ENCODE data around the gene L3MBTL2. TPM values are rescaled to one million over a fixed set of nuclear protein-coding genes. Genes with fewer than 3 reads are reported as not detected.

The L3MBTL2 gene
- total RNA-seq, 2 experiments from 2014 or later, result 23.3 to 33.4 TPM

DNA sequence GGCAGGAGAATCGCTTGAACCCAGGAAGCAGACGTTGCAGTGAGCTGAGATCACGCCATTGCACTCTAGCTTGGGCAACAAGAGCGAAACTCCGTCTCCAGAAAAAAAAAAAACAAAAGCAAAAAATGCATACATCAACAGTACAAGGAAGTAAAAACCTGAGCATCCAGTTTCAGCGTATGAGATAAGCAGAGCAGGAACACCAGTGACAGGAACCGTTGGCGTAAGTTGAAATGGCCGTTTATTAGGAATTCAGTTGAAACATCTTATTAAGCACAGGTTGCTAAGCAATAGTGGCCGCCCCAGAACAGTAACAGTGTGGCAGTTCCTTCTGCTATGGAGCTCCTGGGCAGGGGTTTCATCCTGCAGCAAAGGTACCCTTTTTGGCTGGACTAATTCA lies 4.0 kb upstream of the L3MBTL2 start:
- Histone ChIP-seq H3K4me1 (ENCODE audit: insufficient read depth, low read length, poor library complexity, severe bottlenecking) (peaks cover 18% of the 10 kb centered on the region), H3K4me2 (ENCODE audit: low read length) (no peak overlapping the region), H3K79me2 (ENCODE audit: insufficient read depth, low read depth, low read length) (peaks cover 8% of the 10 kb centered on the region; the same call in 1 of the 2 replicates), H4K20me1 (ENCODE audit: insufficient read depth, low read length) (no peaks in the 10 kb centered on the region), H3K36me3 (ENCODE audit: insufficient read depth, low read length) (no peaks in the 10 kb centered on the region), H2AFZ (ENCODE audit: low read length) (no peak overlapping the region; the same call in 1 of the 2 replicates), H3K9me3 (ENCODE audit: low read length) (no peaks in the 10 kb centered on the region), H3K27ac (ENCODE audit: low read depth, low read length, poor library complexity, severe bottlenecking) (no peak overlapping the region), H3K9me2 (ENCODE audit: insufficient read depth, low read length) (no peaks in the 10 kb centered on the region), H3K4me3 (ENCODE audit: low read depth, low read length, poor library complexity, severe bottlenecking) (no peak overlapping the region)
- intact Hi-C loops (cut with micrococcal nuclease; ENCODE audit: unreplicated experiment), result no loop called here
- BruUV-seq (replicated peaks), result no TSS peak
- ChIA-PET CTCF (ENCODE audit: unreplicated experiment) (no interaction called here), POLR2A (no interaction called here)
- DNase-seq (ENCODE audit: low spot score), result no peak
- TF ChIP-seq, protein P1, sequence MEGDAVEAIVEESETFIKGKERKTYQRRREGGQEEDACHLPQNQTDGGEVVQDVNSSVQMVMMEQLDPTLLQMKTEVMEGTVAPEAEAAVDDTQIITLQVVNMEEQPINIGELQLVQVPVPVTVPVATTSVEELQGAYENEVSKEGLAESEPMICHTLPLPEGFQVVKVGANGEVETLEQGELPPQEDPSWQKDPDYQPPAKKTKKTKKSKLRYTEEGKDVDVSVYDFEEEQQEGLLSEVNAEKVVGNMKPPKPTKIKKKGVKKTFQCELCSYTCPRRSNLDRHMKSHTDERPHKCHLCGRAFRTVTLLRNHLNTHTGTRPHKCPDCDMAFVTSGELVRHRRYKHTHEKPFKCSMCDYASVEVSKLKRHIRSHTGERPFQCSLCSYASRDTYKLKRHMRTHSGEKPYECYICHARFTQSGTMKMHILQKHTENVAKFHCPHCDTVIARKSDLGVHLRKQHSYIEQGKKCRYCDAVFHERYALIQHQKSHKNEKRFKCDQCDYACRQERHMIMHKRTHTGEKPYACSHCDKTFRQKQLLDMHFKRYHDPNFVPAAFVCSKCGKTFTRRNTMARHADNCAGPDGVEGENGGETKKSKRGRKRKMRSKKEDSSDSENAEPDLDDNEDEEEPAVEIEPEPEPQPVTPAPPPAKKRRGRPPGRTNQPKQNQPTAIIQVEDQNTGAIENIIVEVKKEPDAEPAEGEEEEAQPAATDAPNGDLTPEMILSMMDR (conservative IDR thresholded peaks at IDR 0.05; ENCODE audit: low read length), result no peak
- no peak for TF ChIP-seq EZH2phosphoT487 (IDR thresholded peaks at IDR 0.05; ENCODE audit: borderline replicate concordance, low read depth, low read length)

DNA sequence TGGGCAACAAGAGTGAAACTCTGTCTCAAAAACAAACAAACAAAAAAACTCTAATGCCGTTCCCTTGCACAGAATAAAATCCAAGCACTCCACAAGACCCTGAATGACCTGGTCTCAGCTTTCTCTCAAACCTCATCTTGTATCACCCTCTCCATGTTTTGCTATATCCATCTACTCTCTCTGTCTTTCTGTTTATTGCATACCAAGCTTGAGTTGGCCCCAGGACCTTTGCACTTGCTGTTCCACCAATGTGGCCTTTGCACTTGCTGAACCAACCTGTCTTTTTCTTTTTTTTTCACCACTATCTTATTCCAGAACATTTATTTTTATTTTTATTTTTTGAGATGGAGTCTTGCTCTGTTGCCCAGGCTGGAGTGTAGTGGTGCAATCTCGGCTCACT lies 2.0 kb upstream of the L3MBTL2 start:
- DNase-seq (ENCODE audit: low spot score), result no peak
- Histone ChIP-seq H3K4me1 (ENCODE audit: insufficient read depth, low read length, poor library complexity, severe bottlenecking) (peaks cover 24% of the 10 kb centered on the region), H3K4me2 (ENCODE audit: low read length) (no peak overlapping the region), H3K4me3 (ENCODE audit: low read depth, low read length, poor library complexity, severe bottlenecking) (no peak overlapping the region), H3K36me3 (ENCODE audit: insufficient read depth, low read length) (no peaks in the 10 kb centered on the region), H3K9me2 (ENCODE audit: insufficient read depth, low read length) (no peaks in the 10 kb centered on the region), H3K79me2 (ENCODE audit: insufficient read depth, low read depth, low read length) (peaks cover 17% of the 10 kb centered on the region; the same call in 1 of the 2 replicates), H3K9me3 (ENCODE audit: low read length) (no peaks in the 10 kb centered on the region), H4K20me1 (ENCODE audit: insufficient read depth, low read length) (no peaks in the 10 kb centered on the region), H2AFZ (ENCODE audit: low read length) (no peak overlapping the region), H3K27ac (ENCODE audit: low read depth, low read length, poor library complexity, severe bottlenecking) (no peak overlapping the region)
- ChIA-PET CTCF (ENCODE audit: unreplicated experiment) (no interaction called here), POLR2A (interaction anchor here (0.6 kb wide), 1 partner anchor 287 kb away, joined by 3 read pairs; no protein-coding TSS in a partner anchor)
- no TSS peak for BruUV-seq (replicated peaks)
- TF ChIP-seq, protein P1 (conservative IDR thresholded peaks at IDR 0.05; ENCODE audit: low read length), result no peak
- TF ChIP-seq EZH2phosphoT487 (IDR thresholded peaks at IDR 0.05; ENCODE audit: borderline replicate concordance, low read depth, low read length), result no peak
- intact Hi-C loops (cut with micrococcal nuclease; ENCODE audit: unreplicated experiment), result no loop called here

- Histone ChIP-seq H3K4me1 (ENCODE audit: insufficient read depth, low read length, poor library complexity, severe bottlenecking) (peaks cover 19% of the 10 kb centered on the region), H3K9me3 (ENCODE audit: low read length) (no peaks in the 10 kb centered on the region), H3K79me2 (ENCODE audit: insufficient read depth, low read depth, low read length) (peaks cover 17% of the 10 kb centered on the region; the same call in 1 of the 2 replicates), H3K4me3 (ENCODE audit: low read depth, low read length, poor library complexity, severe bottlenecking) (no peak overlapping the region), H3K36me3 (ENCODE audit: insufficient read depth, low read length) (no peaks in the 10 kb centered on the region), H3K4me2 (ENCODE audit: low read length) (no peak overlapping the region), H3K9me2 (ENCODE audit: insufficient read depth, low read length) (no peaks in the 10 kb centered on the region), H2AFZ (ENCODE audit: low read length) (no peak overlapping the region), H3K27ac (ENCODE audit: low read depth, low read length, poor library complexity, severe bottlenecking) (no peak overlapping the region), H4K20me1 (ENCODE audit: insufficient read depth, low read length) (no peaks in the 10 kb centered on the region)
- ChIA-PET CTCF (ENCODE audit: unreplicated experiment) (no interaction called here), POLR2A (no interaction called here)
- TF ChIP-seq, protein P1 (conservative IDR thresholded peaks at IDR 0.05; ENCODE audit: low read length), result no peak
- TF ChIP-seq EZH2phosphoT487 (IDR thresholded peaks at IDR 0.05; ENCODE audit: borderline replicate concordance, low read depth, low read length), result no peak
- DNase-seq (ENCODE audit: low spot score), result no peak
- intact Hi-C loops (cut with micrococcal nuclease; ENCODE audit: unreplicated experiment), result no loop called here
- BruUV-seq (replicated peaks), result no TSS peak
Measured at GRCh38 chr22:41204066-41204465, 1.0 kb upstream of the L3MBTL2 start.

All from OCI-LY7 (cell line).